T1000 (cell line): Measurements from ENCODE around the gene RASA2.
"Not testable (repeated sequence)": the region's sequence is repeated elsewhere in the genome, so short reads cannot be mapped to it uniquely, and the experiment has no call there.

Experiments
- DNase-seq: peaks from one replicate; lab custom pipeline; 2025; ENCODE audit warnings: mixed read lengths; lab: John Stamatoyannopoulos, UW

Gene RASA2

GRCh38 chr3:141498598-141499223 is 11.9 kb downstream of the RASA2 start:
- no peak for DNase-seq

- no peak for DNase-seq
These were observed 12.5 kb downstream of the RASA2 start for GRCh38 chr3:141499284-141499683.

- no peak for DNase-seq
These were observed 13.1 kb downstream of the RASA2 start for GRCh38 chr3:141499965-141500364.

- DNase-seq, result no peak
These were observed 13.6 kb downstream of the RASA2 start for GRCh38 chr3:141500397-141500796.

GRCh38 chr3:141505166-141505565 is 18.3 kb downstream of the RASA2 start:
- DNase-seq, result no peak

- DNase-seq, result no peak
These were observed 19.2 kb downstream of the RASA2 start for GRCh38 chr3:141506071-141506470.

GRCh38 chr3:141507392-141508066 is 20.7 kb downstream of the RASA2 start:
- no peak for DNase-seq

- no peak for DNase-seq
These were observed 21.2 kb downstream of the RASA2 start for GRCh38 chr3:141508067-141508436.

- DNase-seq, result no peak
These were observed 24.5 kb downstream of the RASA2 start for GRCh38 chr3:141511361-141511760.

- DNase-seq, result no peak
These were observed 27.6 kb downstream of the RASA2 start for GRCh38 chr3:141514382-141514781.

- no peak for DNase-seq
These were observed 32.8 kb downstream of the RASA2 start for GRCh38 chr3:141519587-141519986.

- DNase-seq, result no peak
These were observed 35.0 kb downstream of the RASA2 start for GRCh38 chr3:141521781-141522180.

- DNase-seq, result peak; percentile 44
These were observed 37.0 kb downstream of the RASA2 start for GRCh38 chr3:141523615-141524375.

- DNase-seq, result no peak
These were observed 38.2 kb downstream of the RASA2 start for GRCh38 chr3:141524988-141525387.

- DNase-seq, result no peak
These were observed 39.0 kb downstream of the RASA2 start for GRCh38 chr3:141525814-141526213.

GRCh38 chr3:141526709-141527108 is 39.9 kb downstream of the RASA2 start:
- DNase-seq, result no peak

- no peak for DNase-seq
These were observed 42.0 kb downstream of the RASA2 start for GRCh38 chr3:141528800-141529199.

GRCh38 chr3:141529256-141529655 is 42.4 kb downstream of the RASA2 start:
- DNase-seq, result no peak

- no peak for DNase-seq
These were observed 43.0 kb downstream of the RASA2 start for GRCh38 chr3:141529717-141530414.

GRCh38 chr3:141530415-141530768 is 43.6 kb downstream of the RASA2 start:
- DNase-seq, result no peak

GRCh38 chr3:141532609-141533008 is 45.8 kb downstream of the RASA2 start:
- DNase-seq, result no peak

GRCh38 chr3:141536017-141536416 is 49.2 kb downstream of the RASA2 start:
- DNase-seq, result not testable (repeated sequence)

- DNase-seq, result no peak
These were observed 51.0 kb downstream of the RASA2 start for GRCh38 chr3:141537856-141538255.
